HG02970 (cell line): Measurements from ENCODE around the gene SLC10A7.
"Not testable (repeated sequence)": the region's sequence is repeated elsewhere in the genome, so short reads cannot be mapped to it uniquely, and the experiment has no call there.

ENCODE experiments used
- ATAC-seq: cut with Tn5 transposase; IDR thresholded peaks from one replicate; pipeline ENCODE4 v1.9.1; 2021; ENCODE audit warnings: mild to moderate bottlenecking, moderate library complexity, moderate number of reproducible peaks; ENCODE audit not compliant: unreplicated experiment, low FRiP score

The SLC10A7 gene

DNA sequence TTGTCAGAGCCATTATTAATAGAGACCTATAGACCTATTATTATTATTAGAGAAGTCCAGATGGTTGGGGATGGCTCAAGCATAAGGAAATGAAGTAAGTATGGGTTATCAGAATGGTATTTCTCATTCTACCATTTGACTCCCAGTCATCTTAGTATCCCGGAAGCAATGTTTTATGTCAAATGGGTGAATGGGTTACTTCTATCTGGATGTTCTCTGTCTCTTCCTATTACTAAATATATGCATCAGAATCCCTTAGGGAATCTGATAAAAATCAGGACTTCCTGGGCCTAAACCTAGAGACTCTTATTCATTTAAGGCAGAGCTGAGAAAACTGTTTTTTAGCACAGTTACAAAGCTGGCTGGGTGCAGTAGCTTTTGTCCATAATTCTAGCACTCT is 149.9 kb downstream of the SLC10A7 start:
- no peak for ATAC-seq

GRCh38 chr4:146370841-146371240 is 150.9 kb downstream of the SLC10A7 start:
- ATAC-seq, result no peak

GRCh38 chr4:146369446-146369845 is 152.3 kb downstream of the SLC10A7 start:
- ATAC-seq, result no peak

DNA sequence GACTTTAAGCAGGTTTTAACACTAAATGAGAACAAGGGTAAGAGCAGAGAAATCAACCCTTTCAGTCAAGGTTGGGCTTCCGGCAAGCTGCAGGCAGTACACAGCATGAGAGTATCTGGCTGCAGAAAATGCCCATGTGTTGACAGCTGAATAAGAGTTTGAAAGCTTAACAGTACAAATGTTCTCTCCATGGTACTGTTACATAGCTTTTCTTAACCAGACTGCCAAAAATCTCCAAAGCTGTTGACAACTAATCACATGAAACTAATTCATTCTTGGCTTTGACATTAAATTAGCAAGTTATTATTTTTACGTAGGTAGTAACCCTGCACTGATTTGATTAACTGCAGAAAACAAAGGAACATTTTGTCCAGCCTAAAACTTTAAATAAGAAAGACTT is 153.5 kb downstream of the SLC10A7 start:
- ATAC-seq, result no peak

GRCh38 chr4:146367347-146367746 is 154.4 kb downstream of the SLC10A7 start:
- no peak for ATAC-seq

DNA sequence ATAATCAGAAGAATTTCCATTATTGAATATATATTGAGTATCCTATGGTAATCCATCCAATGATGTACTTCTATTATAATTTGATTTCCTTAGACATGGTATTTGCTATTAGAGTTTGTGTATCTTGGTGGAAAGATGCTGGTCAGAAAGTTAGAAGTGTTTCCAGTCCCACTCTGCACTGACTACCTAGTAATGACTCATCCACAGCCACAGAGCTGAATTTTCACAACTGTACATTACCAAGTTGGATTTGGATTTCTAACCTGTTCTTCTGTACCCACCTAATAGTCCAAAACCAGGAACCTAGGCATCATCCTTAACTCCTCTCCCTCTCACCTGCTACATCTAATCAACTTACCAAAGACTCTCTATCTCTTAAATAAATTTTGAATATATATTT is 162.0 kb downstream of the SLC10A7 start:
- ATAC-seq, result no peak

DNA sequence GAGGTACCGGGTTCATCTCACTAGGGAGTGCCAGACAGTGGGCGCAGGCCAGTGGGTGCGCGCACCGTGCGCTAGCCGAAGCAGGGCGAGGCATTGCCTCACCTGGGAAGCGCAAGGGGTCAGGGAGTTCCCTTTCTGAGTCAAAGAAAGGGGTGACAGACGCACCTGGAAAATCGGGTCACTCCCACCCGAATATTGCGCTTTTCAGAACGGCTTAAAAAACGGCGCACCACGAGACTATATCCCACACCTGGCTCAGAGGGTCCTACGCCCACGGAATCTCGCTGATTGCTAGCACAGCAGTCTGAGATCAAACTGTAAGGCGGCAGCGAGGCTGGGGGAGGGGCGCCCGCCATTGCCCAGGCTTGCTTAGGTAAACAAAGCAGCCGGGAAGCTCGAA is 171.6 kb downstream of the SLC10A7 start:
- ATAC-seq, result not testable (repeated sequence)

GRCh38 chr4:146349306-146349705 is 172.4 kb downstream of the SLC10A7 start:
- ATAC-seq, result no peak

- ATAC-seq, result no peak
Measured at GRCh38 chr4:146347822-146348221, 173.9 kb downstream of the SLC10A7 start.

DNA sequence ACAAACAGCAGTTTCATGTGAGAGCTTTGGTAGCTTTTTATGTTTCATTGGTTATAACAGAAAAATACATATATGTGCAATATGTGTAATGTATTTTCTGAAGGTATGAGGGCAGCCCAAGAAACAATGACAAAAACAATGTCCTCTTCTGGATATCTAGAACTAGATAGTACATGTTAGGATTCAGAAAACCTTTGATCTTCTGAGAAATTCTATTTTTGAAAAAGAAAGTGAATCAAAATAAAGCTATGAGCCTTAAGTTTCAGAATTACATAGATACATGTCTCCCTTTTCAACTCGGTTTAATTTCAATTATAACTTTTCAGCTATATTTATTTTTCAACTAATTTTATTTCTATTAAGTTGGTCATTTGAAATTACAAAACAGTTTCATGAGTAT is 175.5 kb downstream of the SLC10A7 start:
- no peak for ATAC-seq

GRCh38 chr4:146343776-146344175 is 178.0 kb downstream of the SLC10A7 start:
- ATAC-seq, result no peak

- ATAC-seq, result no peak
Measured at GRCh38 chr4:146343199-146343598, 178.5 kb downstream of the SLC10A7 start.

- ATAC-seq, result no peak
Measured at GRCh38 chr4:146342600-146343192, 179.0 kb downstream of the SLC10A7 start.

- no peak for ATAC-seq
Measured at GRCh38 chr4:146340798-146341197, 180.9 kb downstream of the SLC10A7 start.

GRCh38 chr4:146338512-146338911 is 183.2 kb downstream of the SLC10A7 start:
- no peak for ATAC-seq

DNA sequence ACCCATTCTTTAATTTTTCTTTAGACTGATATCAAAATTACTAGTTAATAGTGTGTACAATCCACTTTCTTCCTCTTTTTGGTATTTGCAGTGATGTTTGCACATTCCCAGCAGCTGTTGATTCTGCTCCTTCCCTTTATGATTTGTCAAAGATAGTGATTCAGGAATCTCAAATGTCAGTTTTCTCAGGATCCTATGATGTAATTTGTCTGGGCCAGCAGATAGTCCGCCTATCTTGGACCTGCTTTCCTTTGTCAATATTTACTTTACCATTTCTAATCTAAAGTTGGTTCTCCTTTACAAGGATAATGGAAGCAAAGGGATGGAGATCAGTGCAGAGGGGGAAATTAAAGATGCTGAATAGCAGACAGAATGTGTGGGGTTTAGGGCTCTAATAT is 185.3 kb downstream of the SLC10A7 start:
- ATAC-seq, result no peak

DNA sequence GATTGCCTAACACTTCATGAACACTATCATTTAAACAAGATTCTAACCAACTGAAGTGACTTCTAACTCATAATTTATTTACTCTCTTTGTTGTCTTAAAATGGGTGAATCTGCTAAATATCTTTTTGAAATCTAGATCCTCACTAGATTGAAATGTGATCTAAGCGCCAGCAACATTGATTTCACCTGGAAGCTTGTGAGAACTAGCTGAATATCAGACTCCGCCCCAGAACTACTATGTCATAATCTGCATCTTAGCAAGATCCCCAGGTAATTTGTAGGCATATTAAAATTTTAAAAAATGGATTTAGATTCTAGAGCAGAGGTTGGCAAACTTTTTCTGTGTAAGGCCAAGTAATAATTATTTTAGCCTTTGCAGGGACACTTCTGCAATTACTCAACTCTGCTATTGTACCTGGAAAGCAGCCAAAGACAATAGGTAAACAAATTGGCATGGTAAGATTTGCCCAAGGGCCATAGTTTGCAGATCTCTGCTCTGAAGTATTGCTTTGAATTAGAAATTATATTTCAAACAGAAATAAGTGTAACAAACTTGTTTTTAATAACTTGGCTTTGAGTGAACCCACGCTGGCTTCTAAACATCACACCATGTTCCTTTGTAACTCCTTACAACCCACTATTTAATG is 185.9 kb downstream of the SLC10A7 start:
- ATAC-seq, result no peak

DNA sequence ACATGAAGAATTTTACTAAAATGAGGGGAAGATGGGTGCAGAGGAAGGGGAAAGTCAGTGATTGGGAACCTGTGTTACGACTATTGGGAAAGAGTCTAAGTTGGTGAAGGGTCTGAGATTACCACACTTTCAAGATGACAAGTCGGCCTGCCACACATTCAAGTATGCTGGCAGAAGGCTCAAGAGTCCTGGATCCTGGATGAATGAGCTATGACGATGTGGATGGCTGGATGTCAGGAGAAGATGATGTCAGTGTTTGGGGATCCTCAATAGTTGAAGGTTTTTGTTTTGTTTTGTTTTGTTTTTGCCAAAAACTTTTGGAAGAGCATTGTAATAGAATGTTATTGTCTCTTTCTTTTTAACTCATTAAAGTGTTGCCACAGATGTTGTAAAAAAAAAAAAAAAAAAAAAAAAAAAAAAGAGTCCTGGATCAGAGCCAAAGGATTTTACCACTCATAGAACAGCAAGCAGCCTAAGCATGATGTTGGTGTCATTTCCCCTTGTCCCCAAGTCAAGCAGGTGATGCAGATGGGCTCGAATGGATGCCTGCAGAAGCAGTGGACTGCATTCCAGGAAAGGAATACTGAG is 186.8 kb downstream of the SLC10A7 start:
- ATAC-seq, result no peak

DNA sequence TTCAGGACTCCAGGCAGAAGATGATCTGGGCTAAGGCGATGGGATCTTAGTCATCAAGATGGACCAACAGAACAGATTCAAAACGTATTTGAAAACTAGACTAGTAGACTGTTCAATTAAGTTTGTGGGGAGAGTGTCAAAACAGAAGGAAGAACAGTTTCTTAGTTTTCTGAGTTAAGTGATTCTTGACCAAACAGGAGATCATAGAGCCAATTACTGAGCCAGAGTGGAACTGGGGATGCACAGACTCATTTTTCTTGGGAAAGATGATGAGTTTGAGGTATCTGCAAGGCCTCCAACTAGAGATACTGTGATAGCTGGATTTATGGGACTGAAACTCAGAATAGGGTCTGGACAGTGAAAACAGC is 187.9 kb downstream of the SLC10A7 start:
- ATAC-seq, result peak; percentile 5

- peak; percentile 85 for ATAC-seq
Measured at GRCh38 chr4:146333187-146333894, 188.4 kb downstream of the SLC10A7 start.

- ATAC-seq, result no peak
Measured at GRCh38 chr4:146330392-146330791, 191.3 kb downstream of the SLC10A7 start.
